GM18505 (cell line): ENCODE data around the gene PLCB4.
"Not testable (repeated sequence)": the region's sequence is repeated elsewhere in the genome, so short reads cannot be mapped to it uniquely, and the experiment has no call there.

Source experiments
- ATAC-seq: cut with Tn5 transposase; IDR thresholded peaks from one replicate; pipeline ENCODE4 v1.9.1; 2021; ENCODE audit not compliant: unreplicated experiment
- POLR2A ChIP-seq: IDR thresholded peaks from 4 replicates; pipeline ENCODE4 v1.6.1; 2011; ENCODE audit warnings: borderline replicate concordance; ENCODE audit not compliant: insufficient read depth, insufficient read length; ENCODE audit errors: extremely low read depth

The PLCB4 gene

GRCh38 chr20:9353916-9354276 lies 285.0 kb downstream of the PLCB4 start:
- no peak for TF ChIP-seq POLR2A
- ATAC-seq: no peak

- TF ChIP-seq POLR2A: no peak
- ATAC-seq: no peak
These were observed 285.7 kb downstream of the PLCB4 start for GRCh38 chr20:9354579-9354978.

GRCh38 chr20:9358001-9358400 lies 289.1 kb downstream of the PLCB4 start:
- no peak for TF ChIP-seq POLR2A
- ATAC-seq: no peak

- ATAC-seq: no peak
These were observed 290.8 kb downstream of the PLCB4 start for GRCh38 chr20:9359561-9360308.

GRCh38 chr20:9360431-9360830 lies 291.5 kb downstream of the PLCB4 start:
- TF ChIP-seq POLR2A: no peak
- no peak for ATAC-seq

More at GRCh38 chr20:9359561-9360308, 290.8 kb downstream of the PLCB4 start:
- no peak for TF ChIP-seq POLR2A

GRCh38 chr20:9363673-9364072 lies 294.8 kb downstream of the PLCB4 start:
- ATAC-seq: no peak
- TF ChIP-seq POLR2A: no peak

GRCh38 chr20:9367328-9367727 lies 298.4 kb downstream of the PLCB4 start:
- no peak for TF ChIP-seq POLR2A
- no peak for ATAC-seq

GRCh38 chr20:9367746-9368145 lies 298.9 kb downstream of the PLCB4 start:
- ATAC-seq: no peak
- TF ChIP-seq POLR2A: no peak

GRCh38 chr20:9368893-9369292 lies 300.0 kb downstream of the PLCB4 start:
- ATAC-seq: no peak
- TF ChIP-seq POLR2A: no peak

- ATAC-seq: no peak
- TF ChIP-seq POLR2A: no peak
These were observed 300.7 kb downstream of the PLCB4 start for GRCh38 chr20:9369557-9369956.

GRCh38 chr20:9374072-9374471 lies 305.2 kb downstream of the PLCB4 start:
- no peak for ATAC-seq
- TF ChIP-seq POLR2A: no peak

GRCh38 chr20:9374480-9374879 lies 305.6 kb downstream of the PLCB4 start:
- TF ChIP-seq POLR2A: no peak
- no peak for ATAC-seq

GRCh38 chr20:9375221-9375681 lies 306.4 kb downstream of the PLCB4 start:
- ATAC-seq: no peak
- no peak for TF ChIP-seq POLR2A

GRCh38 chr20:9377007-9377406 lies 308.1 kb downstream of the PLCB4 start:
- no peak for TF ChIP-seq POLR2A
- ATAC-seq: no peak

GRCh38 chr20:9385345-9386310 lies 316.7 kb downstream of the PLCB4 start:
- ATAC-seq: not testable (repeated sequence)
